Neural cell (in vitro differentiated cells): ENCODE results near the gene NOX4. TPM values are rescaled to one million over a fixed set of nuclear protein-coding genes. Genes with fewer than 3 reads are reported as not detected.
"Not testable (repeated sequence)": the region's sequence is repeated elsewhere in the genome, so short reads cannot be mapped to it uniquely, and the experiment has no call there.

Experiments
- H2AFZ ChIP-seq: fragments of 200-600, 300-800 bp; sonication (generic), shearing (Covaris generic); 2 replicates; pipeline ENCODE4 v1.6.0; 2014; ENCODE audit warnings: low read depth, mild to moderate bottlenecking, antibody characterized with exemption, low read length, moderate library complexity
- H3F3A ChIP-seq: fragments of 200-600 bp; shearing (Covaris generic); 2 replicates; pipeline ENCODE4 v1.6.1; 2016; ENCODE audit warnings: mild to moderate bottlenecking, moderate library complexity, mixed read lengths, antibody characterized with exemption, low read length; ENCODE audit not compliant: insufficient read depth, poor library complexity, severe bottlenecking
- H3K27ac ChIP-seq: fragments of 200-600, 300-800 bp; sonication (generic), shearing (Covaris generic); 2 replicates; pipeline ENCODE4 v1.5.1; 2014; ENCODE audit warnings: mild to moderate bottlenecking, low read length, moderate library complexity
- H3K27me3 ChIP-seq: fragments of 300-800, 200-600 bp; sonication (generic), shearing (Covaris generic); 2 replicates; pipeline ENCODE4 v1.6.0; 2014; ENCODE audit warnings: mild to moderate bottlenecking, low read depth, low read length, moderate library complexity; ENCODE audit not compliant: insufficient read depth
- H3K36me3 ChIP-seq: fragments of 300-800, 200-600 bp; sonication (generic), shearing (Covaris generic); 2 replicates; pipeline ENCODE4 v1.5.1; 2014; ENCODE audit warnings: mild to moderate bottlenecking, antibody characterized with exemption, low read length, moderate library complexity; ENCODE audit not compliant: insufficient read depth
- H3K4me2 ChIP-seq: fragments of 300-800, 200-600 bp; sonication (generic), shearing (Covaris generic); 2 replicates; pipeline ENCODE4 v1.6.0; 2014; ENCODE audit warnings: mild to moderate bottlenecking, low read length
- H3K4me3 ChIP-seq: fragments of 300-800, 200-600 bp; sonication (generic), shearing (Covaris generic); 2 replicates; pipeline ENCODE4 v1.5.1; 2014; ENCODE audit warnings: mild to moderate bottlenecking, low read length, moderate library complexity
- H3K79me2 ChIP-seq: fragments of 200-600 bp; shearing (Covaris generic); replicated peaks from 2 replicates; pipeline ENCODE4 v1.6.0; 2014; ENCODE audit warnings: mild to moderate bottlenecking, low read length, moderate library complexity; ENCODE audit not compliant: insufficient read depth
- H3K9ac ChIP-seq: fragments of 300-800, 200-600 bp; sonication (generic), shearing (Covaris generic); 2 replicates; pipeline ENCODE4 v1.6.1; 2016; ENCODE audit warnings: mild to moderate bottlenecking, low read length, mixed read lengths
- H3K9me2 ChIP-seq: fragments of 200-600 bp; shearing (Covaris generic); 2 replicates; pipeline ENCODE4 v1.6.1; 2016; ENCODE audit warnings: mild to moderate bottlenecking, low read length, mixed read lengths; ENCODE audit not compliant: insufficient read depth
- H3K9me3 ChIP-seq: fragments of 200-600, 300-800 bp; sonication (generic), shearing (Covaris generic); 2 replicates; pipeline ENCODE4 v1.6.1; 2016; ENCODE audit warnings: mild to moderate bottlenecking, mixed run types, low read length, moderate library complexity, mixed read lengths
- H4K20me1 ChIP-seq: fragments of 200-600 bp; shearing (Covaris generic); 2 replicates; pipeline ENCODE4 v1.6.1; 2016; ENCODE audit warnings: mild to moderate bottlenecking, mixed run types; ENCODE audit not compliant: insufficient read depth
- CTCF ChIP-seq: fragments of 450-650 bp; IDR thresholded peaks from 2 replicates; pipeline ENCODE4 v1.5.1; 2014; ENCODE audit warnings: antibody characterized with exemption, mild to moderate bottlenecking, moderate library complexity; ENCODE audit not compliant: poor library complexity, severe bottlenecking
- EP300 ChIP-seq: fragments of 450-650 bp; conservative IDR thresholded peaks from 2 replicates; pipeline ENCODE4 v1.6.1; 2014; ENCODE audit warnings: antibody characterized with exemption, mild to moderate bottlenecking, moderate library complexity; ENCODE audit not compliant: poor library complexity, severe bottlenecking
- RAD21 ChIP-seq: fragments of 450-650 bp; conservative IDR thresholded peaks from 2 replicates; pipeline ENCODE4 v1.6.1; 2014; ENCODE audit warnings: antibody characterized with exemption, mild to moderate bottlenecking, moderate library complexity
- SMC3 ChIP-seq: fragments of 450-650 bp; conservative IDR thresholded peaks from 2 replicates; pipeline ENCODE4 v1.6.1; 2014; ENCODE audit warnings: antibody characterized with exemption, mild to moderate bottlenecking, moderate library complexity; ENCODE audit not compliant: poor library complexity
- polyA plus RNA-seq: library from polyadenylated mRNA; depleted of rRNA; stranded (reverse); fragments of >200 nt; gene quantifications from 2 replicates; pipeline ENCODE4 v1.2.3, GENCODE V29; 2014

The NOX4 gene
- polyA plus RNA-seq, 1 donor from 2014 or later, result 0.71 TPM

- H3K27ac ChIP-seq, H3K9ac ChIP-seq, H3K9me2 ChIP-seq, H3K36me3 ChIP-seq, H3K4me2 ChIP-seq, H4K20me1 ChIP-seq, H3K79me2 ChIP-seq, H3K27me3 ChIP-seq, H3K4me3 ChIP-seq, H2AFZ ChIP-seq, H3K9me3 ChIP-seq, H3F3A ChIP-seq: not testable (repeated sequence)
These were observed 148.1 kb downstream of the NOX4 start for GRCh38 chr11:89342880-89343572.

GRCh38 chr11:89340450-89340849 lies 150.7 kb downstream of the NOX4 start:
- H3K4me3 ChIP-seq, H3K4me2 ChIP-seq, H3K27me3 ChIP-seq, H3K9me3 ChIP-seq, H3F3A ChIP-seq, H3K36me3 ChIP-seq, H4K20me1 ChIP-seq, H2AFZ ChIP-seq, H3K9me2 ChIP-seq, H3K9ac ChIP-seq, H3K79me2 ChIP-seq, H3K27ac ChIP-seq: not testable (repeated sequence)

- peak; percentile 37 for TF ChIP-seq EP300
- H3K36me3 ChIP-seq, H3K27me3 ChIP-seq, H3K4me3 ChIP-seq, H3F3A ChIP-seq, H3K9me3 ChIP-seq, H3K27ac ChIP-seq, H2AFZ ChIP-seq, H3K9me2 ChIP-seq, H3K9ac ChIP-seq, H4K20me1 ChIP-seq, H3K79me2 ChIP-seq: not testable (repeated sequence)
- H3K4me2 ChIP-seq, result peak overlapping the region; percentile 22
These were observed 153.1 kb downstream of the NOX4 start for GRCh38 chr11:89338073-89338472.

GRCh38 chr11:89337100-89337650 lies 154.0 kb downstream of the NOX4 start:
- H3K79me2 ChIP-seq, H4K20me1 ChIP-seq, H3K4me3 ChIP-seq, H3K4me2 ChIP-seq, H3K9me2 ChIP-seq, H3K9me3 ChIP-seq, H3K27me3 ChIP-seq, H3F3A ChIP-seq, H3K9ac ChIP-seq, H3K36me3 ChIP-seq, H2AFZ ChIP-seq, H3K27ac ChIP-seq: not testable (repeated sequence)

GRCh38 chr11:89333704-89334103 lies 157.5 kb downstream of the NOX4 start:
- not testable (repeated sequence) for H4K20me1 ChIP-seq, H2AFZ ChIP-seq, H3K36me3 ChIP-seq, H3K9me3 ChIP-seq, H3K4me3 ChIP-seq, H3K4me2 ChIP-seq, H3K9me2 ChIP-seq, H3K27ac ChIP-seq, H3K9ac ChIP-seq, H3F3A ChIP-seq, H3K79me2 ChIP-seq, H3K27me3 ChIP-seq
- TF ChIP-seq CTCF (peak; percentile 56), SMC3 (peak; percentile 64), RAD21 (peak; percentile 44)

- not testable (repeated sequence) for H4K20me1 ChIP-seq, H3K4me2 ChIP-seq, H3K4me3 ChIP-seq, H3K27ac ChIP-seq, H3K79me2 ChIP-seq, H3K9ac ChIP-seq, H3K9me3 ChIP-seq, H3F3A ChIP-seq, H3K36me3 ChIP-seq, H2AFZ ChIP-seq, H3K9me2 ChIP-seq, H3K27me3 ChIP-seq
These were observed 159.2 kb downstream of the NOX4 start for GRCh38 chr11:89331940-89332339.
